NCI-H2081 (cell line): ENCODE data around the gene ZBTB12.

Experiments
- DNase-seq, 2 experiments: peaks; one replicate each; lab custom pipeline; 2025; lab: John Stamatoyannopoulos, UW

The ZBTB12 gene

GRCh38 chr6:31850765-31851484 lies 51.0 kb downstream of the ZBTB12 start:
- no peak for DNase-seq
